ENCODE measurements around the gene CDC73.
"Not testable (repeated sequence)": the region's sequence is repeated elsewhere in the genome, so short reads cannot be mapped to it uniquely, and the experiment has no call there.

CDC73 gene

GRCh38 chr1:193288548-193289080, 166.8 kb downstream of the CDC73 start:
- DNase-seq (ENCODE audit: low spot score): not testable (repeated sequence)

GRCh38 chr1:193293726-193294125, 171.9 kb downstream of the CDC73 start:
- DNase-seq (ENCODE audit: low spot score): no peak

GRCh38 chr1:193299038-193299437, 177.2 kb downstream of the CDC73 start:
- DNase-seq (ENCODE audit: low spot score): no peak

- no peak for DNase-seq (ENCODE audit: low spot score)
These were observed 179.9 kb downstream of the CDC73 start for GRCh38 chr1:193301746-193302145.

GRCh38 chr1:193303849-193304248, 182.0 kb downstream of the CDC73 start:
- no peak for DNase-seq (ENCODE audit: low spot score)

Measured in hepatic stellate cell (primary cell).